HG02973 (cell line): ENCODE measurements around the gene ACOT2.

Experiments
- ATAC-seq: cut with Tn5 transposase; IDR thresholded peaks from one replicate; pipeline ENCODE4 v1.9.1; 2021; ENCODE audit warnings: moderate library complexity; ENCODE audit not compliant: unreplicated experiment

The ACOT2 gene

DNA sequence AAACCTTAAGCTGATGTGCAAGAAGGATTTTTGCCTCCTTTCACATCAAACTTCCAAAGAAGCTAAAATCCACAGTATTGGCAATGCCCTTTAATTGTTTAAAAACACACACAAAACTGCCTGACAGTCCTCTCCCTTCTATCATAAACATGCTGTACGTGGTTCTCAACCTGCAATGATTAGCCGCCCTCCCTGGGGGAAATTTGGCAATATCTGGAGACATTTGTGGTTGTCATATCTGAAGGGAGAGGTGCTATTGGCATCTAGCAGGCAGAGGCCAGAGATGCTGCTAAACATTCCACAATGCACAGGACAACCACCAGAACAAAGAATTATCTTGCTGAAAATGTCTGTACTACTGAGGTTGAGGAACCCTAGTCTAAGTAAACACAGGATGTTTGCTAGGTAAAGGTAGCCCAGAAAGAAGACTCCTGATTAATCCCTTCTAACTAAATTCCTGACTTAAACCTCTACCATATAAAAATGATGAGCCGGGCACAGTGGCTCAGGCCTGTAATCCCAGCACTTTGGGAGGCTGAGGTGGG is 44.5 kb downstream of the ACOT2 start:
- ATAC-seq, result no peak

GRCh38 chr14:73616831-73617230 is 47.8 kb downstream of the ACOT2 start:
- no peak for ATAC-seq

GRCh38 chr14:73619524-73619923 is 50.5 kb downstream of the ACOT2 start:
- no peak for ATAC-seq

DNA sequence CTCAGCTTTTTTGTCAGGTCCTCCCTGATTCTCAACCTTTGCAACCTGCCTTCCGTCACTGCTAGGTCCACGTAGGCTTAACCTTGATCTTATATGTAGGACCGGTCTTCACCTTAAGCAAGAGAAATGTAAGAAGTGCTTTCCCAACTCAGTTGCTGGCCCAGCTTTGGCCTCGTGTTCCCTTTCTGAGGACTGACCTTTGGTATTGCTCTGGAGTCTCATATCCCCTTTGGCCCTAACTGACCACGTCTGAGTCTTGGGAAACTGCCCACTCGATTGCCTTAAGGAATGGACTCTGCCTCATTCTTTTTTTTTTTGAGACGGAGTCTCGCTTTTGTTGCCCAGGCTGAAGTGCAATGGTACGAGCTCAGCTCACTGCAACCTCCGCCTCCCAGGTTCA is 51.3 kb downstream of the ACOT2 start:
- no peak for ATAC-seq

DNA sequence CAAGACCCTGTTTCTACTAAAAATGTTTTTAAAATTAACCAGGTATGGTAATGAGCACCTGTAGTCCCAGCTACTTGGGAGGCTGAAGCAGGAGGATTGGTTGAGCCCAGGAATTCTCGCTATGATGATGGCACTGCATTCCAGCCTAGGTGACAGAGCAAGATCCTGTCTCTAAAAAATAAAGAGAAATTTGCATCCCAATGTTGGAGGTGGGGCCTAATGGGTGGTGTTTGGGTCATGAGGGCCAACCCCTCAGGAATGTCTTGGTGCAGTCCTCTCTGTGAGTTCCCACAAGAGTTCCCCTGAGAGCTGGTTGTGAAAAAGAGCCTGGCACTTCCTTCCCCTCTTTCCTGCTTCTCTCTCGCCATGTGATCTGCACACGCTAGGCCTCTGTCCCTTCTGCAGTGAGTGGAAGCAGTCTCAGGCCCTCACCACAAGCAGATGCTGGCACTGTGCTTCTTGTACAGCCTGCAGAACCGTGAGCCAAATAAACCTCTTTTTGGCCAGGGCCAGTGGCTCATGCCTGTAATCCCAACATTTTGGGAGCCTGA is 54.6 kb downstream of the ACOT2 start:
- ATAC-seq, result no peak
